HAP-1 (cell line): Measurements from ENCODE around the gene G3BP1.
"Not testable (repeated sequence)": the region's sequence is repeated elsewhere in the genome, so short reads cannot be mapped to it uniquely, and the experiment has no call there.

Experiments used
- DNase-seq, 2 experiments: peaks; one replicate each; pipeline ENCODE4 v3.0.0-alpha.2; 2016 to 2020; ENCODE audit warnings: low spot score in 2 of 2
- H3K27me3 ChIP-seq: fragments of 250-450 bp; sonication (Bioruptor Pico); 2 replicates; pipeline ENCODE4 v1.5.1; 2020; ENCODE audit warnings: low read depth, mild to moderate bottlenecking, moderate library complexity
- H3K36me3 ChIP-seq: fragments of 250-450 bp; sonication (Bioruptor Pico); replicated peaks from 2 replicates; pipeline ENCODE4 v1.5.1; 2020; ENCODE audit warnings: mild to moderate bottlenecking
- H3K4me1 ChIP-seq: fragments of 250-450 bp; sonication (Bioruptor Pico); 2 replicates; pipeline ENCODE4 v1.5.1; 2020; ENCODE audit warnings: mild to moderate bottlenecking
- H3K4me3 ChIP-seq: fragments of 250-450 bp; sonication (Bioruptor Pico); 2 replicates; pipeline ENCODE4 v1.5.1; 2020; ENCODE audit warnings: mild to moderate bottlenecking, moderate library complexity
- H3K9me3 ChIP-seq: fragments of 250-450 bp; sonication (Bioruptor Pico); 2 replicates; pipeline ENCODE4 v1.5.1; 2020; ENCODE audit warnings: mild to moderate bottlenecking, moderate library complexity
- in situ Hi-C: fragments of 300-500 bp; cut with MboI; formaldehyde crosslinking; loops from 3 replicates; pipeline ENCODE4 v1.14.3; 2020; ENCODE audit warnings: low sequenced_read_pairs, inconsistent platforms, mixed read lengths

G3BP1 gene

DNA sequence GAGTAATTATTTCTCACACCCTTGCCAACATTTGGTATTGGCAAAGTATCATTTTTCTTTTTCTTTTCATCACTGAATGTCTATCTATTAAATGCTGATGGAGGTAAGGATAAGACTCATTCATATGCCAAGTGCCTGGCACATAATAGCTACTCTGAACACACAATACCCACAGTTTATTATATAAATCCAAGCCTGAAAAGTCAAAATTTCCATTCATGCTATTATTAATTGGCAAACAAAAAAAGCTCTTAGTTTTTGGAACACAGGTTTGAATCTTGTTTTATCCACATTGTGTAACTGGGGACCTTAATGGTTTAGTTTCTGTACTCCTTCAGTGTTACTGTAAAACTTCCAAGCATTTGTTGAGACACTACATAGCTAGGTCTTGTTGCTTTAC, 7.0 kb upstream of the G3BP1 start:
- in situ Hi-C loops, result no loop called here
- no peaks in the 10 kb centered on the region for H3K27me3 ChIP-seq
- no peaks in the 10 kb centered on the region for H3K36me3 ChIP-seq
- peaks cover 12% of the 10 kb centered on the region for H3K4me1 ChIP-seq
- H3K9me3 ChIP-seq, result no peaks in the 10 kb centered on the region
- H3K4me3 ChIP-seq, result no peak overlapping the region
- peak in 1 of 2 experiments; percentile 90 for DNase-seq

DNA sequence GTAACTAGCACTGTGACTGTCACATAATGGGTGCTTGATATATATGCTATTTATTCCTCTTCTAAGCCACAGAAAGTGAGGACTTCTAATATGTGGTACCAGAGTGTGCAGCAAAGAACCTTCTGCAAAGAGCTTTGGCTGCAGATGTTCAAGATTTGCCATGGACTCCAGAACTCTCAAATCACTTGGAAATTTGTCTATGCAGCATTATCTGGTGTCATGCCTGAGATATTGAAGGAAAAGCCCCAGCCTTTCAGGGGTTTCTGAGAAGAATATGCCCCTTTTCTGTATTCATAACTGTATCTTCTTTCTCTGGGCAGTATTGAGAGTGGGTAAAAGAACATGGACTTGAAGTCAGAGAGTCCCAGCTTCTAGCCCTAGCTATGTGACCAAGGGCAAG, 4.8 kb upstream of the G3BP1 start:
- in situ Hi-C loops, result no loop called here
- Histone ChIP-seq H3K4me3 (no peak overlapping the region), H3K36me3 (no peaks in the 10 kb centered on the region), H3K4me1 (peaks cover 20% of the 10 kb centered on the region), H3K27me3 (no peaks in the 10 kb centered on the region), H3K9me3 (no peaks in the 10 kb centered on the region)
- DNase-seq, result no peak

DNA sequence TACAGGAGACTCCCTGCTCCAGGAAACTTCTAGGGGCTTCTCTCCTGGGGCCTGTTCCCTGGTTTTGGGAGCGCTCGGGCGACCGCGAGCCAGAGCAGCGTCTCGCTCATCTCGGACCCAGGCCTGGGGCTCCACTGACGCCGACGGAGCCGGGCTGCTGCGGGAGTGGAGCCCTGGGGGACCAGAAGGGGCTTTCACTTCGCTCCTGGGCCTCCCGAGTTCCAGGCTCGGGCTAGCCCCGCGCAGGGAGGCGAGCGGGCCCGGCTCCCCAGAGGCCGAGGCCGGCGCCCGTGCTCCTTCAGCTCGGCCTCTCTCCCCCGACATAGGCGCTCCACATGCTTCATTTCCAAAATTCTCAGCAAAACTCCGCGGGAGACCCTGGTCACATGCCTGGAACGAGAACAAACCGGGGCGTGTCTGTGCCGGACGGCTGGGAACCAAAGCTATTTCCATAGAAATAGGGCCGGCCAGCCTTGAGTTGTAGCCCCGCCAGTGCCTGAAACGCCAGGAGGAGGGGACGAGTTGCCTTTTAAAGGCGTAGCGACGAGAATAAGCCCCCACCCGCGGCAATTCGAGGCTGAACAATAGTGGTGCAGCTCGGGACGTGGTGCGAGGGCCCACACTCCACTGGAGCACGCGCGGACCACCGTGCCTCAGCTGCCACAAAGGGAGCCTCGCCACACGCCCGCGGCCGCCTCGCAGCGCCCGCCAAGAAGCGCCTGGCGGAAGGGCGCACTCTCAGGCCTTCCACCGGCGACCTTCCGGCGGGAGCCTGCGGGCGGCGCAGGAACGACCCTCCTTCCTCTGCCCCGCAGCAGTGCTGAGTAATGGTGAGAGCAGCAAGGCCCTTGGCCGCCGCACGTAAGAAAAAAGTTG, 1.1 kb upstream of the G3BP1 start:
- H3K4me3 ChIP-seq, result peak overlapping the region; percentile 36
- peaks cover 14% of the 10 kb centered on the region for H3K36me3 ChIP-seq
- DNase-seq, result peak; percentile 70 to 85
- in situ Hi-C loops, result no loop called here
- peaks cover 17% of the 10 kb centered on the region for H3K4me1 ChIP-seq
- H3K9me3 ChIP-seq, result no peaks in the 10 kb centered on the region
- H3K27me3 ChIP-seq, result no peaks in the 10 kb centered on the region

DNA sequence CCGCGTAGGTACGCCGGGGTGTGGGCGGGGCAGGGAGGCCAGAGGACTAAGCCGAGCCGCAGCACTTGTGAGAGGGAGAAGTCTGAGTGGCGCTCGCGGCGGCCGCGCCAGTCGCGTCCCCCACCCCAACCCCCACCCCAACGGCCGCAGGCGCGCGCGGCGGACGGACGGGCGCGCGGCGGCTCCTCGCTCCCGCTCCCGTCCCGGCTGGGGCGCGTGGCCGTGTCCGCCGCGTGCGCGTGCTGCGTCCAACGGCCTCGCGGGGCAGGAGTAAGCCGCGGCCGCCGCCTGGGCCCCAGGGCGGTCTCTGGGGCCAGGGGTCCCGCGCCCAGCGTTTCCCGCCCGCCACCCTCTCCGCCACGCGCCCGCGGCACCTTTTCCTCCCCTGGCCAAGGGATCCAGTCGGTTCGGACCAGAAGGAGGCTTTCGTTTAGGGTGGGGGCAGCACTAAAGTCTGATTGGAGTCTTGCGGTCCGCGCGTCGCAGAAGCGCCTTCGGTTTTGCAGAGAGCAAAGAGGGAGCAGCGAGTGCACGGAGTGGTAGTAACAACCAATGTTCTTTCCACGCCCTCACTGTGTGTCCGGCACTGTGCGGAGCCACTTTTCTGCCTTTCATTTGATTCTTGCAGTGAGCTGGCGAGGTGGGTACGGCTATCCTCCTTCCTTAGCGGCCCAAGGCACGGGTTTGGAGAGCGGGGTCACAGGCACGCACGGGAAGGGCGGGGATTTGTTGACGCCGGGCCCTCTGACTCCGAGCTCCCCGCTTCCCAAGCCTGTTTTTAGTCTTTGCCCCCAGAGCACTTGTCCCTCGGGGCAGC, 483 bp downstream of the G3BP1 start:
- Histone ChIP-seq H3K4me1 (peaks cover 27% of the 10 kb centered on the region), H3K4me3 (peak overlapping the region; percentile 80), H3K27me3 (no peaks in the 10 kb centered on the region), H3K36me3 (peaks cover 23% of the 10 kb centered on the region), H3K9me3 (no peaks in the 10 kb centered on the region)
- peak in 1 of 2 experiments; percentile 57 for DNase-seq
- in situ Hi-C loops, result no loop called here

DNA sequence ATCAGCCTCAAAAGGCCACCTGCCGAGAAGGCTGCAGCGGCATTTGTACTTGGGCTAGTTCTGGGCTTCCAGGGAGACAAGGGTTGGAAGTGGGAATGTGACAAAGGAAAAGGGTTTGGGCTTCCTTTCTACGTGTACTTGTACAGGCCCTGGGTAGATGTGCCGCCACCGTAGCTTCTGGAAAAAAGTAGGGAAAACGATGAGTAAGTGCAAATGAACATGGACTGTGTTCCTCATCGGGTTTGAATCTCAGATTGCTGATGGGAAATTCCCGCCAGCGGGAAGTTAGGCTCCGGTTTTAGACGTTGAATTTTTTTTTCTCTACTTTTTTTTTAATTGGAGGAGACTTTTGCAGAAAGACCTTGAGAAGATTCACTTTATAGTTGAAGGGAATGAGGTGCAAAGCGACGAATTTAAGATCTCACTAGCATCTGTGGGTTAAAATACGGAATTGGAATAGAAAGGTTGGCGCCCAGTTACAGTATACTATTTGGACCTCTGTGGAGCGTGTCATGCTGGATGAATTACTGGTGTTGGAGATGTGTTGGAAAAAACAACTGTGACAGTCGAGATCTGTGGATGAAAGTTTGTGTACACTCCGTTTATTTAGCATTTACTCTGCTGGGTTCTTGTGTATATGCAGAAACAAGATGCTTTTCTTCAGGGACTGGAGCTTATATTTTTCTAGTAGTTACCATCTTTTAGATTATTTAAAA, 1.2 kb downstream of the G3BP1 start:
- peaks cover 31% of the 10 kb centered on the region for H3K4me1 ChIP-seq
- H3K4me3 ChIP-seq, result peak overlapping the region; percentile 80
- no peaks in the 10 kb centered on the region for H3K27me3 ChIP-seq
- in situ Hi-C loops, result no loop called here
- peaks cover 31% of the 10 kb centered on the region for H3K36me3 ChIP-seq
- DNase-seq, result peak in 1 of 2 experiments; percentile 32
- H3K9me3 ChIP-seq, result no peaks in the 10 kb centered on the region

DNA sequence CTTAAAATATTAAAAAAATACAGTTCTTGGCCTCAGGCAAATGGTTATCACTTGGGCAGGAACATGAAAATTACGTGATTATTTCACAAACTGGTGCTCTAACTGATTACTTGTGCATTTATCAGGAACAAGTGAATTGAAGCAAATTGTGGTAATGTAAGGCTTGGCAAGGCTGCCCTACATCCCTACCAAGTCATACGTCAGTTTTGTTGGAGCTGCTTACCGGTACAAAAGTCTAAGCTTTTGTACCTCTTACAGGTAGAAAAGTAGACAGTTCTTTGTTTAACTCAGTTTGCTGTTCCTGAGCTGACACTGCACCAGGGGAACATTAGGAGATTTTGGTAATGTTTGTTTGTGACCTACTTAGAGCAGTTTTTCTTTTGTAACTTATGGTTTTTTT, 2.2 kb downstream of the G3BP1 start:
- in situ Hi-C loops, result no loop called here
- no peak for DNase-seq
- Histone ChIP-seq H3K27me3 (no peaks in the 10 kb centered on the region), H3K9me3 (no peaks in the 10 kb centered on the region), H3K4me1 (peaks cover 31% of the 10 kb centered on the region), H3K36me3 (peaks cover 40% of the 10 kb centered on the region), H3K4me3 (peak overlapping the region; percentile 80)

DNA sequence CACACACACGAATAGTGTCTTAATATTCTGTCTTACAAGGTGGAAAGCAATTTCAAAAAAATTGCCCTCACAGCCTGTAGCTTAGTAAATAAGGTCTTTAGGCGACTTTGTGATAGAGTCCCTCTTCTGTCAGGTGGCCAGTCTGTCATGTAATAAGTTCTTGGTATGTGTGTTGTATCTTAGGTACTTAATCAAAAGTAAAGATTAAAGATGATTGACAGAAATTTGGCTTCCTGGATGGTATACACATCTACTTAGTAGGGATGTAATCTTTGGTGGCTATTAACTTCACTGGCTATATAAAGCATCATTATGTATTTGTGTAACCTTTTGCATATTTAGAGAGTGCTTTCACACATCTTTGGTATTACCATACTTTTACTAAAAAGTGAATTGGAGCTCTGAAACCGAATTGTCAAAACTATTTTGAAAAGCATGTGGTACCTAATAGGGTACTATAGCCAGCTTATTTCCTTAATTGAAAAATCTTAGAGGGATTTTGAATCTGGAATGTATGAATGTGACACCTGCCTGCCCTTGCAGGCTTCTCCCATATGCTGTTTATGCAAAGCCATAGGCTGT, 3.4 kb downstream of the G3BP1 start:
- Histone ChIP-seq H3K4me1 (peaks cover 42% of the 10 kb centered on the region), H3K27me3 (no peaks in the 10 kb centered on the region), H3K9me3 (no peaks in the 10 kb centered on the region), H3K36me3 (peaks cover 44% of the 10 kb centered on the region), H3K4me3 (peak overlapping the region; percentile 80)
- in situ Hi-C loops, result no loop called here
- DNase-seq, result no peak

DNA sequence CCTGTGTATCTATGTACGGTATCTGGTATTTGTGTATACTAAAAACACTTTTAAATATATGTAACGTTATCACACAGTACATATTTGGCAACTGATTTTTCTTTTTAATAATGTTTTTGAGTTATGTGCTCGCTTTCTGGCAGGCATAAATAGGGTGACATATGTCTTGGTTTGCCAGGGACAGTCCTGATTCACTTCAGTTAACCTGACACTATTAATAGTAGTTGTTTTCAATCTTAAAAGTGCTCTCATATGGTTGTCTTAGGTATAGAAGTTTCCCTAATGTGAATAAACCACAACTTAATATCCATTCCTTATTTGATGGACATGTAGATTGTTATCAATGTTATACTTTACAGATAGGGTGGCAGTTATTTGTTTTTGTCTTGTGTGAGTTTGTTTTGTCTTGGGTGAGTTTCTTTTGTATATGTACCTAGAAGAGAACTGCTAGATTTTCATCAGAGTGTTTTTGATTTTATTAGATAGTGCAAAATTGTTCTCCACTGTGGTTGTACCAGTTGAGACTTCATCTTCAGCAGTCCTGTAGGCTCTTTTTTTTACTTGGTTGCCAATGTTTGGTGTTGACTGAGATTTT, 7.9 kb downstream of the G3BP1 start:
- Histone ChIP-seq H3K9me3 (no peaks in the 10 kb centered on the region), H3K4me1 (peaks cover 48% of the 10 kb centered on the region), H3K4me3 (no peak overlapping the region), H3K36me3 (peaks cover 41% of the 10 kb centered on the region), H3K27me3 (no peaks in the 10 kb centered on the region)
- in situ Hi-C loops, result no loop called here
- DNase-seq, result no peak

DNA sequence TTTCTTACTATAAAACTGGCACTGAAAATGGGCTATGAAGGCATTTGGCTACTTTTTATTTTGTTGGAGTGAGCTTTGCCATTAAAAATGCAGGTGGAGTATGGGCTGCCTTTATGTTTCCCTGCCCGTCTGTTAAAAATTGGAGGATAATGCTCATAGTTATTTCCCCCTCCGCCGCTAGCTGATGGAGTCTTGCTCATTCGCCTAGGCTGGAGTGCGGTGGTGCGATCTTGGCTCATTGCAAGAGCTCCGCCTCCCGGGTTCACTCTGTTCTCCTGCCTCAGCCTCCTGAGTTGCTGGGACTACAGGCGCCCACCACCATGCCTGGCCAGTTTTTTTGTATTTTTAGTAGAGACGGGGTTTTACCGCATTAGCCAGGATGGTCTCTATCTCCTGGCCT, 8.6 kb downstream of the G3BP1 start:
- Histone ChIP-seq H3K4me1 (peaks cover 45% of the 10 kb centered on the region), H3K9me3 (no peaks in the 10 kb centered on the region; the same call in 1 of the 2 replicates), H3K4me3 (no peak overlapping the region), H3K27me3 (no peaks in the 10 kb centered on the region), H3K36me3 (peaks cover 41% of the 10 kb centered on the region)
- peak in 1 of 2 experiments; percentile 35 for DNase-seq
- in situ Hi-C loops, result no loop called here

DNA sequence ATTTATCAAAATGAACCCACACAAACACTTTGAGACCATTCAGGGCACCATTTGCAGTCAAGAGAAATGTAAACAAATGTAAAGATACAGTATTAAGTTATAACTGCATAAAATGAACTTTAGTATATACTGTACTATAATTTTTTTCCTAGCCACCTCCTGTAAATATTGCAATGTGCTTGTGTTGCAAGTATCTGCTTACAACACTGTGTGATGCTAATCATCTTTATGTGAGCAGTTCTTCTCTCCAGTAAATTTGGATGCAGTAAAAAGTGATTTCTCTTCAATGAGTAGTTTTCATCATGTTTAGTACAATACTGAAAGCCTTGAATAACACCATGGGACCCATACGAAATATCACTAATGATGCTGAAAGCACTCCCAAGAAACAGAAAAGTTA, 9.4 kb downstream of the G3BP1 start:
- no peak overlapping the region for H3K4me3 ChIP-seq
- no peak for DNase-seq
- H3K4me1 ChIP-seq, result peaks cover 42% of the 10 kb centered on the region
- in situ Hi-C loops, result no loop called here
- no peaks in the 10 kb centered on the region; the same call in 1 of the 2 replicates for H3K9me3 ChIP-seq
- no peaks in the 10 kb centered on the region for H3K27me3 ChIP-seq
- H3K36me3 ChIP-seq, result peaks cover 44% of the 10 kb centered on the region

DNA sequence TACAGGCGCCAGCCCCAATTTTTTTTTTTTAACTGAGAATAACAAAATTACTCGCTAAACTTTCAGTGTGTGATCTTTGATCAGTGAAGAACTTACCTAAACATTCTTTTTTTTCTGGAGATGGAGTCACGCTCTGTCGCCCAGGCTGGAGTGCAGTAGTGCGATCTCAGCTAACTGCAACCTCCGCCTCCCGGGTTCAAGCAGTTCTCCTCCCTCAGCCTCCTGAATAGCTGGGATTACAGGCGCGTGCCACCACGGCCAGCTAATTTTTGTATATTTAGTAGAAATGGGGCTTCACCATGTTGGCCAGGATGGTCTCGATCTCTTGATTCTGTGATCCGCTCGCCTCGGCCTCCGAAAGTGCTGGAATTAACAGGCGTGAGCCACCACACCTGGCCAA, 11.9 kb downstream of the G3BP1 start:
- in situ Hi-C loops, H3K27me3 ChIP-seq, H3K9me3 ChIP-seq, H3K4me3 ChIP-seq, DNase-seq: not testable (repeated sequence)
- H3K36me3 ChIP-seq, result peaks cover 47% of the 10 kb centered on the region
- H3K4me1 ChIP-seq, result peaks cover 32% of the 10 kb centered on the region

DNA sequence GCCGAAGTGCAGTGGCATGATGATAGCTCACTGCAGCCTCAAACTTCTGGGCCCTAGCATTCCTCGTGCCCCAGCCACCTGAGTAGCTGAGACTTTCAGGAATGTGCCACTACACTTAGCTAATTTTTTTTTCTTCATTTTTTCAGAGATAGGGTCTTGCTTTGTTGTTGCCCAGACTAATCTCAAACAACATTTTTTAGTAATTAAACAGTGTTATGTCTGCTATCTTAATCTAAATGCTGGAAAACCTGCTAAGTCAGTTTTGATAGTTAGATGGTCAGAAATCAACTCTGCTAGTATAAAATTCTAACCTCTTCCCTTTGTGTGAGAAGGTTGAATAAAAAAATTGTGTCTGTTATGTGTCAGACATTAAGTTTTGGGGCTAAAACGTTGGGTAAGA, 12.4 kb downstream of the G3BP1 start:
- DNase-seq, result no peak
- Histone ChIP-seq H3K36me3 (peaks cover 48% of the 10 kb centered on the region), H3K27me3 (no peaks in the 10 kb centered on the region), H3K9me3 (no peaks in the 10 kb centered on the region; the same call in 1 of the 2 replicates), H3K4me1 (peaks cover 29% of the 10 kb centered on the region), H3K4me3 (no peak overlapping the region)
- in situ Hi-C loops, result no loop called here

DNA sequence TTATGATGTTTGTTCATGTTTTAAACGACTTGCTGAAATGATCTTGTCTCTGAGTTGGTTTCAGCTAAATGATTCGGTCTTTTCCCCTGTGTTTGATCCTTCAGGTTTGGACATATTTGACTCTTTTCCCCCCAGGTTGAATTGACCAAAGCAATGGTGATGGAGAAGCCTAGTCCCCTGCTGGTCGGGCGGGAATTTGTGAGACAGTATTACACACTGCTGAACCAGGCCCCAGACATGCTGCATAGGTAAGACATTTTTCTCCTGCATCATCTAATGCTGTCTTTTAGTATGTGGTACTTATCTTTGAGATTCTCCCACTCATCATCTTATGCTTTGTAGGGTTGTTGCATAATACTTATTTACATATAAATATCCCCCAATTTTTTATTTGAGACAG, 14.7 kb downstream of the G3BP1 start:
- peaks cover 16% of the 10 kb centered on the region for H3K4me1 ChIP-seq
- no peaks in the 10 kb centered on the region for H3K27me3 ChIP-seq
- no peak overlapping the region for H3K4me3 ChIP-seq
- H3K9me3 ChIP-seq, result no peaks in the 10 kb centered on the region; the same call in 1 of the 2 replicates
- in situ Hi-C loops, result no loop called here
- DNase-seq, result no peak
- peaks cover 62% of the 10 kb centered on the region for H3K36me3 ChIP-seq
